Caco-2 (cell line): ENCODE data around the gene B4GALNT4. TPM values are rescaled to one million over a fixed set of nuclear protein-coding genes. Genes with fewer than 3 reads are reported as not detected.

Source experiments
- BruUV-seq: library from RNA; stranded (reverse); fragments of 400-500 nt; replicated peaks from 2 replicates; lab custom pipeline; 2021; lab: Mats Ljungman, UMichigan
- CTCF ChIA-PET: fragments of 300-600 bp; sonication (Branson Sonifier 250); formaldehyde crosslinking; loops from one replicate; lab custom pipeline; 2022; ENCODE audit warnings: antibody characterized with exemption; lab: Charles Lee
- POLR2A ChIA-PET: fragments of 300-600 bp; sonication (Branson Sonifier 250); formaldehyde crosslinking; loops from one replicate; lab custom pipeline; 2022; ENCODE audit warnings: antibody characterized with exemption; lab: Charles Lee
- DNase-seq, 2 experiments: peaks; one replicate each; pipeline versions ENCODE4 v3.0.0 to v3.0.0-alpha.2; 2020 to 2022
- H3K27me3 ChIP-seq: replicated peaks from 2 replicates; pipeline ENCODE4 v1.6.0; 2011; ENCODE audit warnings: low read length; ENCODE audit not compliant: control insufficient read depth, insufficient read depth
- H3K36me3 ChIP-seq: 2 replicates; pipeline ENCODE4 v1.5.1; 2011; ENCODE audit warnings: low read length; ENCODE audit not compliant: control insufficient read depth, insufficient read depth
- H3K4me1 ChIP-seq: fragments of 250-450 bp; sonication (Bioruptor Pico); 2 replicates; pipeline ENCODE4 v1.5.1; 2020; ENCODE audit warnings: mild to moderate bottlenecking
- H3K4me3 ChIP-seq: 2 replicates; pipeline ENCODE4 v1.5.1; 2011; ENCODE audit warnings: low read depth, mild to moderate bottlenecking, control low read depth, low read length
- H3K9me3 ChIP-seq: fragments of 250-450 bp; sonication (Bioruptor Pico); 2 replicates; pipeline ENCODE4 v1.5.1; 2020; ENCODE audit warnings: mild to moderate bottlenecking, moderate library complexity
- H3K27ac Mint-ChIP-seq: one replicate; pipeline ENCODE4 v1.8.0; 2022; ENCODE audit warnings: mixed read lengths; ENCODE audit not compliant: unreplicated experiment
- H3K27me3 Mint-ChIP-seq: one replicate; pipeline ENCODE4 v1.8.0; 2022; ENCODE audit warnings: mixed read lengths; ENCODE audit not compliant: insufficient read depth, unreplicated experiment
- H3K36me3 Mint-ChIP-seq: one replicate; pipeline ENCODE4 v1.8.0; 2022; ENCODE audit warnings: mild to moderate bottlenecking, mixed read lengths; ENCODE audit not compliant: insufficient read depth, unreplicated experiment
- H3K4me1 Mint-ChIP-seq: one replicate; pipeline ENCODE4 v1.8.0; 2022; ENCODE audit warnings: low read depth, mixed read lengths; ENCODE audit not compliant: unreplicated experiment
- H3K4me3 Mint-ChIP-seq: one replicate; pipeline ENCODE4 v1.8.0; 2022; ENCODE audit warnings: mild to moderate bottlenecking, moderate library complexity, mixed read lengths; ENCODE audit not compliant: unreplicated experiment
- H3K9me3 Mint-ChIP-seq: one replicate; pipeline ENCODE4 v1.8.0; 2022; ENCODE audit warnings: mixed read lengths; ENCODE audit not compliant: unreplicated experiment
- CTCF ChIP-seq, 2 experiments: fragments of 200-600 bp in 1 of 2; IDR thresholded peaks; 1 replicate in 1 of 2; 2 replicates in 1 of 2; pipeline versions ENCODE4 v1.5.1 to v1.8.0; 2011 to 2022; ENCODE audit warnings: antibody characterized with exemption in 1 of 2, control low read depth in 1 of 2, inconsistent platforms in 1 of 2, low read depth in 1 of 2, low read length in 1 of 2, mild to moderate bottlenecking in 1 of 2, moderate library complexity in 1 of 2; ENCODE audit not compliant: insufficient read depth in 1 of 2, severe bottlenecking in 1 of 2, unreplicated experiment in 1 of 2
- intact Hi-C: fragments of 100-400 bp; cut with micrococcal nuclease; formaldehyde crosslinking; loops from one replicate; pipeline ENCODE4 v1.10.0; 2022; ENCODE audit not compliant: unreplicated experiment
- total RNA-seq: library from RNA; stranded (reverse); gene quantifications from 2 replicates; pipeline ENCODE4 v1.2.3, GENCODE V29; 2022

Gene B4GALNT4
- total RNA-seq, 1 experiment from 2014 or later = 35.6 TPM

- Mint-ChIP-seq H3K27me3 (no peaks in the 10 kb centered on the region), H3K27ac (peak overlapping the region; percentile 46), H3K4me3 (peak overlapping the region; percentile 52), H3K36me3 (no peaks in the 10 kb centered on the region), H3K9me3 (no peaks in the 10 kb centered on the region), H3K4me1 (peaks cover 20% of the 10 kb centered on the region)
- peak; percentile 94 to 95 for DNase-seq
- Histone ChIP-seq H3K9me3 (no peaks in the 10 kb centered on the region; the same call in 1 of the 2 replicates), H3K36me3 (no peaks in the 10 kb centered on the region), H3K4me1 (peaks cover 29% of the 10 kb centered on the region), H3K4me3 (peak overlapping the region; percentile 57), H3K27me3 (no peaks in the 10 kb centered on the region)
- BruUV-seq = TSS peak; percentile 94
- TF ChIP-seq CTCF (IDR thresholded peaks at IDR 0.05; ENCODE audit: insufficient read depth in 1 of 2, low read depth in 1 of 2, low read length in 1 of 2, severe bottlenecking in 1 of 2, unreplicated experiment in 1 of 2) = no peak
- intact Hi-C loops = loop anchor here (5.0 kb wide), 1 partner anchor 49 kb away; the partner anchor contains the start of gene IFITM2
- CTCF ChIA-PET = interaction anchor here (0.6 to 4.0 kb wide), 13 partner anchors 16 to 149 kb away, joined by 3 to 15 read pairs (median 5); partner anchors contain the start of genes BET1L and RIC8A
- POLR2A ChIA-PET = interaction anchor here (0.5 to 1.8 kb wide), 13 partner anchors 15 to 213 kb away, joined by 3 to 10 read pairs (median 4); partner anchors contain the start of genes BET1L, IFITM2, PKP3 and RIC8A
Observed at GRCh38 chr11:355581-356458, 13.5 kb upstream of the B4GALNT4 start.

- POLR2A ChIA-PET = interaction anchor here (1.0 to 1.8 kb wide), 5 partner anchors 26 to 149 kb away, joined by 3 to 8 read pairs (median 4); partner anchors contain the start of genes BET1L, IFITM2 and RIC8A
- CTCF ChIA-PET = interaction anchor here (0.6 to 4.0 kb wide), 5 partner anchors 18 to 106 kb away, joined by 3 to 15 read pairs (median 9); no protein-coding TSS in a partner anchor
- BruUV-seq = no TSS peak
Observed at GRCh38 chr11:356610-357009, 12.7 kb upstream of the B4GALNT4 start.

More at GRCh38 chr11:356610-357009, 12.7 kb upstream of the B4GALNT4 start:
- intact Hi-C loops = loop anchor here (5.0 kb wide), 1 partner anchor 49 kb away; the partner anchor contains the start of gene IFITM2
- no peaks in the 10 kb centered on the region for H3K27me3 ChIP-seq
- no peaks in the 10 kb centered on the region; the same call in 1 of the 2 replicates for H3K9me3 ChIP-seq
- no peaks in the 10 kb centered on the region for H3K36me3 Mint-ChIP-seq
- peaks cover 27% of the 10 kb centered on the region for H3K4me1 ChIP-seq
- no peaks in the 10 kb centered on the region for H3K27me3 Mint-ChIP-seq
- H3K36me3 ChIP-seq = no peaks in the 10 kb centered on the region
- peaks cover 16% of the 10 kb centered on the region for H3K4me1 Mint-ChIP-seq
- no peak overlapping the region for H3K27ac Mint-ChIP-seq
- H3K4me3 ChIP-seq = no peak overlapping the region
- no peak for DNase-seq
- no peak for TF ChIP-seq CTCF (IDR thresholded peaks at IDR 0.05; ENCODE audit: insufficient read depth in 1 of 2, low read depth in 1 of 2, low read length in 1 of 2, severe bottlenecking in 1 of 2, unreplicated experiment in 1 of 2)
- no peak overlapping the region for H3K4me3 Mint-ChIP-seq
- H3K9me3 Mint-ChIP-seq = no peaks in the 10 kb centered on the region
